T-helper 2 cell treated with Interferon-gamma antibody and Interleukin-4, amounts not matched to agents 100 ng/mL and 5 ng/mL, for 36 hours (primary cell): ENCODE results near the gene SHROOM3. TPM values are rescaled to one million over a fixed set of nuclear protein-coding genes. Genes with fewer than 3 reads are reported as not detected.

Source experiments
- intact Hi-C: fragments of 100-400 bp; cut with micrococcal nuclease; formaldehyde crosslinking; loops from one replicate; pipeline ENCODE4 v1.15.1; 2023
- total RNA-seq: library from RNA; stranded (reverse); gene quantifications from 2 replicates; pipeline ENCODE4 v1.2.3, GENCODE V29; 2022

The SHROOM3 gene
- total RNA-seq, 1 donor from 2014 or later = not detected

GRCh38 chr4:76740866-76741662, 306.0 kb downstream of the SHROOM3 start:
- intact Hi-C loops = loop anchor here (10.0 kb wide), 1 partner anchor 226 kb away; no protein-coding TSS in a partner anchor

DNA sequence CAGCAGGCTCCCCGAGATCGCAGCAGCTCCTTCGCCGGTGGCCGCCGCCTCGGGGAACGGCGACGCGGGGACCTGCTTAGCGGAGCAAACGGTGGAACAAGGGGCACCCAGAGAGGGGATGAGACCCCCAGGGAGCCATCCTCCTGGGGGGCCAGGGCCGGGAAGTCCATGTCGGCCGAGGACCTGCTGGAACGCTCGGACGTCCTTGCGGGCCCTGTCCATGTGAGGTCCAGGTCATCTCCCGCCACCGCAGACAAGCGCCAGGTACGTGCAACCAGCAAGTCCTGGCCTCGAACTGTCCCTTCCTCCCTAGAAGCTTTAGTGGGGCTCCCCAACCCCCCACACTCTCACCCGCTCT, 306.6 kb downstream of the SHROOM3 start:
- intact Hi-C loops = loop anchor here (10.0 kb wide), 1 partner anchor 227 kb away; no protein-coding TSS in a partner anchor

DNA sequence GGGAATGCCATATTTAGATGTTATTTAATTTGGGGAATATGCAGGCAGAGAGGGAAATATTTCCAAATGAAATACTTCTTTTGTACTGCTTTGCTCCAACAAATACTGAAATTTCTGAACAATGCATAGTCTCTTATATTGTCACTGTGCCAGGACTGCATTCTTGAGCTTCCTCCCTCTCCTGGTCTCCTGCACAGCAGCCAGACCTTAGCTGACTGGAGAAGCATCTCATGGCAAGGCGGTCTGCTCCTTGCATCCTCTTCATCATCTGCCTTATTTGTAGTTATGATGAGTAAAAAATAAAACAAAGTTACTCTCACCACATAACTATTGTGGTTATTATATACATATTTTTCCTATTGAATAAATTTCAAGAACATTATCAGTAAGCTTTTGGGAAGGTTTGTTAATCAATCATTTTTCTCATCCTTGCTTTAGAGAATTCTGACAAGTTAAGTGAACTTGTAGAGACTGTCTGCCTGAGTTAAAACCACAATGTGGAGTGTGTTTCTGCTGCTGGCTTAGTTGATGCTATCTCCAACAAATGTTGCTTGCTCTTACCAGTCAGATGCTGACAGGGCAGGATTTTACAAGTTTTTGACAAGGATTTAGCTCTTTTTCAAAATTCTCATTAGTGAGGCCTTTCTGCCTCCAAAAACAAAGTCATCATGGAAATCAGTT, 309.4 kb downstream of the SHROOM3 start:
- intact Hi-C loops = loop anchor here (10.0 kb wide), 1 partner anchor 230 kb away; no protein-coding TSS in a partner anchor

DNA sequence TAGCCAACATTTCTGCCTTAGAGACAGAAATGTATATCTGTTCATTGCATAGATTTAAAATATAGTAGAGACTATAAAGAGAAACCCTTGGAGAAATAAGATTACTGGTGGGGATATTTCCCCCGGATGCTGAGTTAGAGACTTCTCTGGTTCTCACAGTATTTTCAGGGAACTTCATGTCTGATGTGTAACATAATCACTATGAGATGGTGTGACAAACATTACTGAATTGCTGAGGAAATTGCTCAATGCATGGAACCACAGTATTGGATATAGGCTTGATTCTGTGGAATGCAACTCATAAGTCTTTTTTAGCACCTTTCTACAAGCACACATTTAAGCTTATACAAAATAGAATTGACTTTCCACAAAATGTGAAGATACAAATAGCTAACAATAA, 310.2 kb downstream of the SHROOM3 start:
- intact Hi-C loops = loop anchor here (10.0 kb wide), 1 partner anchor 230 kb away; no protein-coding TSS in a partner anchor

- intact Hi-C loops = loop anchor here (10.0 kb wide), 1 partner anchor 233 kb away; no protein-coding TSS in a partner anchor
Observed at GRCh38 chr4:76747563-76747962, 312.5 kb downstream of the SHROOM3 start.

DNA sequence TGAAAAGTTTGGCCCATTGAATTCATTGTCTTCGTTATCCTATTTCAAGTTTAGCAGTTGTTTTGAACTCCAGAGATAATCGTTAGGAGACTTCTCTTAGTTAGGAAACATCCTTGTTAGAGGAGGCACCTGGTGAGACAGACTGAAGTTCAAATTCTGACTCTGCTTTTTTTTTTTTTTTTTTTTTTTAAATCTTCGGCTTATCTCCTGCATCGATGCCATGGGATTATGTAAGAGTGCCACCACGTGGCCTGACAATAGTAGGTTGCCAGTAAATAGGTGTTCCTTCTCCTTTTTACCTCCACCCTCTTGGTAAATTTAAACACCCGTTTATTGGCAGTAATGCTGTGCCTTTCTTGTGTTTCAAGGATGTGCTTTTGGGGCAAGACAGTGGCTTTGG, 313.6 kb downstream of the SHROOM3 start:
- intact Hi-C loops = loop anchor here (10.0 kb wide), 1 partner anchor 234 kb away; no protein-coding TSS in a partner anchor

DNA sequence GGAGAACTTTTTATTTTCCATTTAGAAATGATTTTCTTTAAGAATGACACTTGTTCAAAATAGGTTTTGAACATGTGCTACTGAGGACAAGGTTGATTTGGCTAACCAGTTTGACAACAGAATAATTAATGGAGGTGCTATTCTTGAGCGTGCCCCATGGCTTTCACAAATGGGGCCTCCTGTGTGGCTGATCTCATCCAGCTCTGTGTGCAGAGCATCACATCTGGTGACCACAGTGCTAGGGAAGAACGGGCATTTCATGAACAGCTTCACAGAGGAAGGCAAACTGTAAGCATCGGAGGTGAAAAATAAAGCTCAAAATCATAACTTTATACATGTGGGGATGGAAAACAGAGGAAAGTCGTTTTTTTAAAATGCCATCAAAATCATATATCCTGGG, 314.3 kb downstream of the SHROOM3 start:
- intact Hi-C loops = loop anchor here (10.0 kb wide), 1 partner anchor 235 kb away; no protein-coding TSS in a partner anchor

DNA sequence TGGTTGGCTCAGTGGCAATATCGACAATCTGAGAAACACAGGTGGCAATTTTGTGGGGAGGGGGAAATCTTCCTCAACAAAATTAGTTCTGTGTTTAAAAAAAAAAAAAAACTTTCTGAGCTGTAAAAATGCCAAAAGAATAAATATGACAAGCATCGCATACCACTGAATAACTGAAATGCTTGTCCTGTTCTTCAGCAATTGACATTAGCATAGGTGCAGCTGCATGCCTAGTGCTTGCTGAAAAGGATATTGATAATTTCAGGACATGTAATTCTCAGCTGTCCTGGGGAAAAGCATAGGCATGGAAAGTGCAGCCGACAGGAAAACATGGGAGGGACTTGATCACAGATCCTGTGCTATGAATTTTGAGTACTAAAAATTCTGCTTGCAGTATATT, 315.7 kb downstream of the SHROOM3 start:
- intact Hi-C loops = no loop called here

- intact Hi-C loops = no loop called here
Observed at GRCh38 chr4:76751612-76752343, 316.7 kb downstream of the SHROOM3 start.

DNA sequence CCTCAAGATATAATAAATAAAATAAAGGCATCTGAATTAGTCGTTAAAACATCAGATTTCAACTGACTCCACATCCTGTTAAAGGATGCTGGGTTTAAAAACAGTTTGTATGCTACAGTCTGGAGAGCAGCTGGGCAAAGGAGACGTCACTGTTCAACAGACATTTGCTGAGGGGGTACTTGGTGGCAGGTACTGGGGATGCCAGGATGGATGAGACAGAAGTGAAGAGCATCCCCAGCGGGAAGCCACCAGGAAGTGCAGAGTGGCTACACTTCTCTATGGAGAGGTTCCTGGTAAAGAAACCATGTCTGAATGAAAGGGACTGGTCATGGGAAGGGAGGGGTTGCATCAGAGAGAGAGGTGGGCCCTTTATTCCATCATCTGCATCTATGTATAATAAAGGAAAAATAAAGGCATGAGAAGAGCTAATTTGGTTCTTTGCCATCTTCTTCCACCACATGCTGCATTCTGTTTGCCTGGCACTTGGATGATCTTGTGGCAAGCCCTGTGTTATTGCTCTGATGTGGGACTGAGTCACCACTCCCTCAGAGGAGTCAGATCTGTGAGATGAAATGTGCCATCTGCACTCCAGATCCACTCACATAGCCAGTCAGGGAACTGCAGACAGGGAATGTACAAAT, 318.0 kb downstream of the SHROOM3 start:
- intact Hi-C loops = no loop called here

DNA sequence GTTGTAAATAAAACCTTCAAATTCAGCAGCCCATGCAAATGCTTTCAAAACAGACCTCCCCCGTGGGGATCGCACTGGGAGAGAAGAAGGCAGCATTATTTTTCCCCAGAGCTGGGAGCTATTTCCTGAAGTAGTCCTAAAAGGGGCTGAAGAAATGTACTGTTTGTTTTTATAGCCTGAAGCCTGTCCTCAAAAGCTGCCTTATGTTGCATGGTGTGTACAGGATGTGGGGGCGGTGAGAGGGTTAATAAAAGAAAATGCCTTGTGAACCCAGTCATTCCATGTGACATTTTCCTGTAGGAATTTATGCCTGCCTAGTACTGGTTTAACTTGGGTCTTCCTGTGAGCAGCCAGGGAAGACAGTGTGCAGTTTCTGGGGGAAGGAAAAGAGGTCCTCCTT, 318.8 kb downstream of the SHROOM3 start:
- intact Hi-C loops = no loop called here

GRCh38 chr4:76754439-76754838, 319.4 kb downstream of the SHROOM3 start:
- intact Hi-C loops = no loop called here

- intact Hi-C loops = no loop called here
Observed at GRCh38 chr4:76755756-76756155, 320.7 kb downstream of the SHROOM3 start.

GRCh38 chr4:76756416-76756815, 321.4 kb downstream of the SHROOM3 start:
- intact Hi-C loops = no loop called here

GRCh38 chr4:76757418-76757939, 322.4 kb downstream of the SHROOM3 start:
- intact Hi-C loops = no loop called here

DNA sequence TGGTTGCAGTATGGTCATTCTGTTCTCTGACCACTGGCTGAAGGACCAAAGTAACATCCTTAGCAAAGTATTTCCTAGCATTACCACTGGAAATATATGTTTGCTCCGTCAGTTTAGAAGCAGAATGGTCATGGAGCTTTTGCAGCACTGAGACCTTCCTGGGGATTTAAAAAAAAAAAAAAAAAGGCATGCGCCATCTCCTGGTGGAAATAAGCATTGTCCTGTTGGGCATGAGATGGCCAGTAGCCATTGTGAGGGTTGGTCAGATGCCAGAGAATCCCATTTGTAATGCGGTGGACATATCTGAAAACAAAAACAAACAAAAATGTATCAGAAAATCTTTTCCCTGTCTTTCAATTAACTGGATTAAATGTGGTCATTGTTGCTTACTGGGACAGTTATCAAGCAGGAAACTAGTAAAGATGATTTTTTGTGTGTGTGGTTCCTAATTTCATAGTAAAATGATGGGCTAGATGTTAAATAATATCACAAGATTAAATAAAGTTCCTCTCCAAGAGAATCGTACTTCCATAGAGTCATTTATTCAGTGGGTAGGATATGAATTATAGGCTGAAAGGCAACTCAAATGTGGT, 323.4 kb downstream of the SHROOM3 start:
- intact Hi-C loops = loop anchor here (2.0 kb wide), 1 partner anchor 328 kb away; no protein-coding TSS in a partner anchor

GRCh38 chr4:76758996-76759395, 324.0 kb downstream of the SHROOM3 start:
- intact Hi-C loops = loop anchor here (2.0 kb wide), 1 partner anchor 328 kb away; no protein-coding TSS in a partner anchor

DNA sequence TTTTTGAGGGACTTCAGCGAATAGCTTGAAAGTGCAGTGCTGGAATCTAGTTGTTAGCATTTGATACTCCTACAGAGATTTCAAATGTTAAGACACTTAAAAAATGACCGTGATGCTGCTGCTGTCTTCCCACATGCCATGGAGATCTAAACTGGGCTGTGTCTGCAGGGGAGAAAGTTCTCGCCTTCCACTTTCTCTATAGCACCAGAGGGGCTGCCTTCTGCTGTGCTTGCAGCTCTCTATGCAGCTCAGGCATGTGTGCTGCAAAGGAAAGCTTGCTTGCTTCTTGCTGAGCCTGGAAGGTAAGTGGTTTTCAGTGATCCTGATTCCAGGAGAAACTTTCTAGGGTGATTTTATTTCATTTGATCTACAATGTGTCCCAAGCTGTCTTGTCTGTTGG, 325.2 kb downstream of the SHROOM3 start:
- intact Hi-C loops = no loop called here

DNA sequence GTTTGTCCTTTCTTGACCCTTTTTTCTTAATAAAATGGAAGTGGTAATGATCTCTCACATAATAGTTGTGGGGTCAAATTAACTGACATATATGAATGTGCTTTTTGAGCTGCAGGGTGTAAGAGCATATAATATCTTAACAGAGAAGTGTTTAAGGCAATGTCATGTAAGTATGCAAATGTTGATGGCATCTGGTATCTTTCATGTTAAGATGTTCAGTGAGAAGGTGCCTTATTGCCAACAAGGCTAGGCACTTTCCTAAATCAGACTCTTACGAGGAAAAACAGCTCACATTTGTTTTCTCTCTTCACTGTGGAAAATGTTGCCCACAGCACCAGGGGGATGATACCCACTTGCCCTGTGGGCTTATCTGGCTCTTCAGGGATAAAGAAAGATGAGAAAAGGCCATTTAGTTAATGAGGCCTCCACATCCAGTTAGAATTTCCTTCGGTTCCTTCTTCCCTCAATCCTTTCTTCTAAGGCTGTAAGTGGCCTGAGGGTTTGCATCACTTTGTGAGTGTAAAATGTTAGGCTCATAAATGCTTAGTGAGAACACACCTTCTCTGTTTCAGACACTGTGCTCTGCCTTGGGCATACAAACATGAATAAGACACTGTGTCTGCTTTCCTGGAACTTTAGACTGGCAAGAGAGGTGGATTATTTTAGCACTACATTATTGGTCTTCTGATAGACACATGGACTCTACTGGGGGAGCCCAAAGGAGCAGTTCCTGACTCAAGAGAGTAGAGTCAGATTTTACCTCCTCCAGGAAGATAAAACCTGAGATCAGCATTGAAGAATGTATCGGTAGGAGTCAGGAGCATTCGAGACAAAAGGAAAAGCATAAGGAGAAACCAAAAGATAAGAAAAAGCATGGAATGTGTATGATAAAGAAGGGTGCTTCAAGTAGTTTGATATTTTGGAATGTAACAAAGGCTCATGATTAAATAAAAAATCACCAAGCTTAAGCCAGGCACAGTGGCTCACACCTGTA, 327.4 kb downstream of the SHROOM3 start:
- intact Hi-C loops = no loop called here
